ENCODE measurements around the gene TTK.
"Not testable (repeated sequence)": the region's sequence is repeated elsewhere in the genome, so short reads cannot be mapped to it uniquely, and the experiment has no call there.

TTK gene

DNA sequence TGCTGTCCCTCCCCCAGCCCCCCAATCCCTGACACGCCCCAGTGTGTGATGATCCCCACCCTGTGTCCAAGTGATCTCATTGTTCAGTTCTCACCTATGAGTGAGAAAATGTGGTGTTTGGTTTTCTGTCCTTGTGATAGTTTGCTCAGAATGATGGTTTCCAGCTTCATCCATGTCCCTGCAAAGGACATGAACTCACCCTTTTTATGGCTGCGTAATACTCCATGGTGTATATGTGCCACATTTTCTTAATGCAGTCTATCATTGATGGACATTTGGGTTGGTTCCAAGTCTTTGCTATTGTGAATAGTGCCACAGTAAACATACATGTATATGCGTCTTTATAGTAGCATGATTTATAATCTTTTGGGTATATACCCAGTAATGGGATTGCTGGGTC is 43.8 kb downstream of the TTK start:
- peaks cover 4 to 15% of the 10 kb centered on the region in 2 experiments; a peak in 1 of 3 replicates for H3K36me3 ChIP-seq (ENCODE audit: control insufficient read depth in 2 of 2, insufficient read depth in 1 of 2, low read length in 2 of 2)
- H3K9me3 ChIP-seq (ENCODE audit: control insufficient read depth, insufficient read depth, low read depth, low read length); H3K4me3 ChIP-seq (ENCODE audit: low read depth, low read length); H3K27ac ChIP-seq (ENCODE audit: extremely low read depth, low read depth, low read length); POLR2A ChIA-PET; CTCF ChIA-PET; H3K4me1 ChIP-seq (ENCODE audit: control insufficient read depth, insufficient read depth, low read length): not testable (repeated sequence)
- TF ChIP-seq ZNF146 (tag by site-specific recombination; IDR thresholded peaks at IDR 0.05) = peak; percentile 73

DNA sequence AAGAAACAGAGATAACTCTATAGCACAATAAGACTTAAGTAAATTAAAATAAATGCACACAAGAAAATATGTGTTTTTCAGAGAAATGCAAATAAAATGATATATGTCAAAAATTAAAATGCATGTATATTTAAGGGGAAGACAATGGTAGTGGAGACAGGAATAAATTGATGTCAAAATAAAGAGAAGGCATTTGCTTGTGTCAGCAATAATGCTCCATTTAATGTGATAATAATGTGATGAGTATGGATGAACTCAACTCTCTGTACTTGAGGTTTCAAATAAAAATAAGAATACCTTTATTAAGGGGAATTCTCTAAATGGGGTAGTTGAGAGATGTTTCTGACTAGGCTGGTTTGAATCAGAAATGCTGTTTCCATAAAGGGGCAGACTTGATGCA is 56.3 kb downstream of the TTK start:
- no peaks in the 10 kb centered on the region for H3K9me3 ChIP-seq (ENCODE audit: control insufficient read depth, insufficient read depth, low read depth, low read length)
- POLR2A ChIA-PET = no interaction called here
- no peaks in the 10 kb centered on the region for H3K36me3 ChIP-seq (ENCODE audit: control insufficient read depth in 2 of 2, insufficient read depth in 1 of 2, low read length in 2 of 2)
- TF ChIP-seq ZNF146 (tag by site-specific recombination; IDR thresholded peaks at IDR 0.05) (no peak), ZNF114 (tag by site-specific recombination; IDR thresholded peaks at IDR 0.05) (no peak), ZNF169 (tag by site-specific recombination; IDR thresholded peaks at IDR 0.05) (no peak), REST (tag by site-specific recombination; IDR thresholded peaks at IDR 0.05) (no peak), ZNF221 (tag by site-specific recombination; IDR thresholded peaks at IDR 0.05; ENCODE audit: borderline replicate concordance) (no peak), SP2 (tag by site-specific recombination; IDR thresholded peaks at IDR 0.05) (no peak), GLI4 (tag by site-specific recombination; IDR thresholded peaks at IDR 0.05) (no peak)
- H3K4me1 ChIP-seq (ENCODE audit: control insufficient read depth, insufficient read depth, low read length) = no peaks in the 10 kb centered on the region
- no peak overlapping the region for H3K4me3 ChIP-seq (ENCODE audit: low read depth, low read length)
- CTCF ChIA-PET = no interaction called here
- H3K27ac ChIP-seq (ENCODE audit: extremely low read depth, low read depth, low read length) = no peak overlapping the region

GRCh38 chr6:80068146-80068545 is 63.7 kb downstream of the TTK start:
- POLR2A ChIA-PET; CTCF ChIA-PET; H3K27ac ChIP-seq (ENCODE audit: extremely low read depth, low read depth, low read length); H3K4me3 ChIP-seq (ENCODE audit: low read depth, low read length); H3K9me3 ChIP-seq (ENCODE audit: control insufficient read depth, insufficient read depth, low read depth, low read length); H3K36me3 ChIP-seq (ENCODE audit: control insufficient read depth in 2 of 2, insufficient read depth in 1 of 2, low read length in 2 of 2); H3K4me1 ChIP-seq (ENCODE audit: control insufficient read depth, insufficient read depth, low read length): not testable (repeated sequence)

DNA sequence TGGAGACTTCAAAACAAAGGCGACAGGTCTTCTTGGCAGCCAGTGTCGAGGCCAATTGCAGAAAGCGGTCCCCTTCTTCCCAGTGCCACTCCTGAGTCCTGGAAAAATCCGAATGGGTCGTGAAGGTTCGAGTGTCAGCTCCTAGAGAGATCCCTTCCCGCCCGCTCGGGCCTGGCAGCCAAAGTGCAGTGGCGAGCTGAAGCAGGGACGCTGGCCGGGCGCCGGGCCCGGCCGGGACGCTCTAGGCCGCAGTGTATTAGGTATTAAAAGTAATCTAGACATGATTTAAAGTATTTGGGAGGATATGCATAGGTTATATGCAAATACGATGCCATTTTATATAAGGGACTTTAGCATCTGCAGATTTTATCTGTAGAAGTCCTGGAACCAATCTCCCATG is 66.0 kb downstream of the TTK start:
- H3K27ac ChIP-seq (ENCODE audit: extremely low read depth, low read depth, low read length); H3K36me3 ChIP-seq (ENCODE audit: control insufficient read depth in 2 of 2, insufficient read depth in 1 of 2, low read length in 2 of 2); H3K4me1 ChIP-seq (ENCODE audit: control insufficient read depth, insufficient read depth, low read length); H3K4me3 ChIP-seq (ENCODE audit: low read depth, low read length); POLR2A ChIA-PET; H3K9me3 ChIP-seq (ENCODE audit: control insufficient read depth, insufficient read depth, low read depth, low read length); CTCF ChIA-PET: not testable (repeated sequence)

- no peak overlapping the region for H3K27ac ChIP-seq (ENCODE audit: extremely low read depth, low read depth, low read length)
- H3K9me3 ChIP-seq (ENCODE audit: control insufficient read depth, insufficient read depth, low read depth, low read length) = no peaks in the 10 kb centered on the region
- TF ChIP-seq ZSCAN16 (tag by site-specific recombination; IDR thresholded peaks at IDR 0.05) (no peak), ZNF394 (tag by site-specific recombination; IDR thresholded peaks at IDR 0.05; ENCODE audit: borderline replicate concordance) (no peak), ZNF747 (tag by site-specific recombination; IDR thresholded peaks at IDR 0.05) (no peak), GLI2 (tag by site-specific recombination; IDR thresholded peaks at IDR 0.05; ENCODE audit: borderline replicate concordance, low read depth) (no peak)
- POLR2A ChIA-PET = no interaction called here
- CTCF ChIA-PET = interaction anchor here (1.0 to 1.2 kb wide), 2 partner anchors 21 to 288 kb away, joined by 3 to 4 read pairs; no protein-coding TSS in a partner anchor
- H3K36me3 ChIP-seq (ENCODE audit: control insufficient read depth in 2 of 2, insufficient read depth in 1 of 2, low read length in 2 of 2) = no peaks in the 10 kb centered on the region
- H3K4me1 ChIP-seq (ENCODE audit: control insufficient read depth, insufficient read depth, low read length) = no peaks in the 10 kb centered on the region
- H3K4me3 ChIP-seq (ENCODE audit: low read depth, low read length) = no peak overlapping the region
Measured at GRCh38 chr6:80077067-80077466, 72.6 kb downstream of the TTK start.

Measured in HEK293 (cell line).